Suprapubic skin (tissue), 4 donors: ENCODE results near the gene SIGLECL1. TPM values are rescaled to one million over a fixed set of nuclear protein-coding genes. Genes with fewer than 3 reads are reported as not detected.

Experiments used
- DNase-seq, 2 donors: peaks; one replicate each; pipeline ENCODE4 v3.0.0-alpha.2; 2019; ENCODE audit warnings: low spot score in 2 of 2
- H3K27ac ChIP-seq: fragments of 200-600 bp; sonication (generic); one replicate; pipeline ENCODE4 v1.5.1; 2019
- H3K27me3 ChIP-seq: fragments of 200-600 bp; sonication (generic); one replicate; pipeline ENCODE4 v1.5.1; 2019
- H3K36me3 ChIP-seq: fragments of 200-600 bp; sonication (generic); one replicate; pipeline ENCODE4 v1.5.1; 2019
- H3K4me1 ChIP-seq: fragments of 200-600 bp; sonication (generic); one replicate; pipeline ENCODE4 v1.5.1; 2019
- H3K4me3 ChIP-seq: fragments of 200-600 bp; sonication (generic); one replicate; pipeline ENCODE4 v1.5.1; 2019; ENCODE audit warnings: mild to moderate bottlenecking
- H3K9me3 ChIP-seq: fragments of 200-600 bp; sonication (generic); one replicate; pipeline ENCODE4 v1.5.1; 2019
- EP300 ChIP-seq: sonication (generic); formaldehyde crosslinking; IDR thresholded peaks from one replicate; pipeline ENCODE4 v1.6.1; 2017; ENCODE audit warnings: antibody characterized with exemption
- POLR2A ChIP-seq, 2 donors: fragments of 450-650 bp; IDR thresholded peaks; one replicate each; pipeline ENCODE4 v1.6.1; 2017; ENCODE audit warnings: antibody characterized with exemption in 2 of 2, mild to moderate bottlenecking in 2 of 2, moderate library complexity in 2 of 2
- POLR2AphosphoS5 ChIP-seq, 3 donors: sonication (generic); formaldehyde crosslinking; IDR thresholded peaks; one replicate each; pipeline ENCODE4 v1.6.1; 2017; ENCODE audit warnings: antibody characterized with exemption in 3 of 3
- WGBS: methylation state at CpG from one replicate; pipeline ENCODE4 v1.1.5; 2018; 5-methylcytosine and 5-hydroxymethylcytosine counted together
- total RNA-seq, 4 donors: library from RNA; depleted of rRNA; stranded (reverse); fragments of >200 nt; gene quantifications; one replicate each; pipeline ENCODE4 v1.1.0, GENCODE V29; 2016
- TF ChIP-seq, protein P1 (sequence below), 2 donors: fragments of 200-600 bp in 1 of 2; fragments of 450-650 bp in 1 of 2; sonication (generic) in 1 of 2; IDR thresholded peaks; one replicate each; pipeline ENCODE4 v1.5.1; 2016 to 2019; ENCODE audit warnings: antibody characterized with exemption in 2 of 2, mild to moderate bottlenecking in 1 of 2, moderate library complexity in 1 of 2

The SIGLECL1 gene
- not detected for total RNA-seq

DNA sequence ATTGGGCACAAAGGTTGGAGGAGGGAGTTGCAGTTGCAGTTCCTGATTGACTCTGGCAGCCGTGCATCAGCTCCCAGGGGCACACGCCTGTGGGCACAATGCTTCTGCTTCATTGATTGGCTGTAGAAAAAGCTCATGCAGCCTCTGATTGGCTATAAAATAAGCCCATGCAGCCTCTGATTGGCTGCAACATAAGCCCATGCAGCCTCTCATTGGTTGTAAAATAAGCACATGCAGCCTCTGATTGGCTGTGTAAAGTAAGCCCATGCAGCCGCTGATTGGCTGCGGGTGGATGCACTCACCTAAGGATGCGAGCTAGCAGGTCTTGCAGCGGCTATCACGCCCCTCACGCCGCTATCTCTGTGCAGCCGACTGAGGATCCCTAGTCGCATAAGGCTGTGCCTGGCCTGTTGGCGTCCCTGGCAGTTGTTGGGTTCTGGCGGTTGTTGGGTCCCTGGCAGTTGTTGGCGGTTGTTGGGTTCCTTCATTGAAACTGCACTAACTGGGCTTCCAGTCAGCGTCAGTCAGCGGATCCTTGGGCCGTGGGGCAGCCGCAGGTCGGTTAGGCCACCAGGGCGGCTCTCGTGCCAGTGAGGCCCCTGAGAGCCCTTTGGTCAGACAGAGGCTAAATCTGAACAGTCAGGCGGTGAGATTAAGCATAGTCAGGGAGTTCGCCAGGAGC, at the start of gene SIGLECL1:
Gene SIGLECL1 (plus strand): TSS at position 295 of the 682 bp plus-strand sequence. CDS start 12,993 bp downstream, outside the sequence.
- 87% methylated on average over 17 of the region's 23 CpGs for WGBS

DNA sequence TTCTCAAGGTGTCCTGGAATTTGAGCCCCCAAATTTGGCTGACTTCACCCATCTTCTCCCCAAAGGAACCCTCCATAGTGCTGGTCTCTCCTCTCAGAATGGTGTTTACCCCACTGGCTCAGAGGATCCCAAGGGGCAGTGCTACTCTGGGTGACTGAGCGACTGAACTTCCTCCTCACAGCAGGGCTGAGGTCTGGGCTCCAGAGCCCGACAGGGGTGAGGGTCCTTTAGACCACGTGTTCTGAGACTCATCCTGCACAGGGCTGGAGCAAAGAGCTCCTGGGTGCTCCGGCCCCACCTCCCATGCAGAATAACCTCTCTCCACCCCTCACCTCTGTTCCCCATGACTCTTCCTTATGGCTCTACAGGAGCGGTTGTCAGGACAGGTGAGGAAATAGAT, 49.2 kb upstream of the SIGLECL1 start:
- Histone ChIP-seq H3K4me3 (no peak overlapping the region), H3K27ac (no peak overlapping the region), H3K4me1 (no peaks in the 10 kb centered on the region), H3K9me3 (no peaks in the 10 kb centered on the region), H3K36me3 (no peaks in the 10 kb centered on the region), H3K27me3 (peaks cover 32% of the 10 kb centered on the region)
- TF ChIP-seq POLR2A (IDR thresholded peaks at IDR 0.05) (no peak), EP300 (no peak), POLR2AphosphoS5 (IDR thresholded peaks at IDR 0.05) (no peak)
- TF ChIP-seq, protein P1, sequence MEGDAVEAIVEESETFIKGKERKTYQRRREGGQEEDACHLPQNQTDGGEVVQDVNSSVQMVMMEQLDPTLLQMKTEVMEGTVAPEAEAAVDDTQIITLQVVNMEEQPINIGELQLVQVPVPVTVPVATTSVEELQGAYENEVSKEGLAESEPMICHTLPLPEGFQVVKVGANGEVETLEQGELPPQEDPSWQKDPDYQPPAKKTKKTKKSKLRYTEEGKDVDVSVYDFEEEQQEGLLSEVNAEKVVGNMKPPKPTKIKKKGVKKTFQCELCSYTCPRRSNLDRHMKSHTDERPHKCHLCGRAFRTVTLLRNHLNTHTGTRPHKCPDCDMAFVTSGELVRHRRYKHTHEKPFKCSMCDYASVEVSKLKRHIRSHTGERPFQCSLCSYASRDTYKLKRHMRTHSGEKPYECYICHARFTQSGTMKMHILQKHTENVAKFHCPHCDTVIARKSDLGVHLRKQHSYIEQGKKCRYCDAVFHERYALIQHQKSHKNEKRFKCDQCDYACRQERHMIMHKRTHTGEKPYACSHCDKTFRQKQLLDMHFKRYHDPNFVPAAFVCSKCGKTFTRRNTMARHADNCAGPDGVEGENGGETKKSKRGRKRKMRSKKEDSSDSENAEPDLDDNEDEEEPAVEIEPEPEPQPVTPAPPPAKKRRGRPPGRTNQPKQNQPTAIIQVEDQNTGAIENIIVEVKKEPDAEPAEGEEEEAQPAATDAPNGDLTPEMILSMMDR (IDR thresholded peaks at IDR 0.05) = no peak
- WGBS = 55% methylated on average over 5 of the region's 5 CpGs
- DNase-seq = no peak

More for the DNA sequence above, at the start of gene SIGLECL1:
- H3K27ac ChIP-seq = no peak within 1 kb of the TSS
- no peak for DNase-seq
- H3K4me1 ChIP-seq = no peaks in the 10 kb centered on the region
- H3K4me3 ChIP-seq = no peak within 1 kb of the TSS
- no peaks in the 10 kb centered on the region for H3K36me3 ChIP-seq
- TF ChIP-seq POLR2AphosphoS5 (IDR thresholded peaks at IDR 0.05) (no peak), POLR2A (IDR thresholded peaks at IDR 0.05) (no peak), EP300 (no peak)
- TF ChIP-seq, protein P1 (IDR thresholded peaks at IDR 0.05) = no peak
- no peaks in the 10 kb centered on the region for H3K27me3 ChIP-seq
- no peaks in the 10 kb centered on the region for H3K9me3 ChIP-seq

DNA sequence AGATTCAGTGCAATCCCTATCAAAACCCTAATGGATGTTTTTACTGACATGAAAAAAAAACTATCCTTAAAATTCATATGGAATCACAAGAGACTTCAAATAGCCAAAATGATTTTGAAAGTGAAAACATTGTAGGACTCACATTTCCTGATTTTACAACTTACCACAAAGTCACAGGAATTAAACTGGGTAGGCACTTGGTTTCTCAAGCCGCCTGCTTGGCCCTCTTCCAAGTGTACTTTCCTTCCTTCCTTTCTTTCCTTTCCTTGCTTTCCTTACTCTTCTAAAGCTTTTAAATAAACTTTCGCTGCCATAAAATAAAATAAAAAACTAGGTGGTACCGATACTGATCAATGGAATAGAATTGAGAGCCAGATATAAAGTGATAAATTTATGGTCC, 47.0 kb upstream of the SIGLECL1 start:
- no peaks in the 10 kb centered on the region for H3K9me3 ChIP-seq
- TF ChIP-seq POLR2A (IDR thresholded peaks at IDR 0.05) = no peak
- no peak for TF ChIP-seq EP300
- TF ChIP-seq, protein P1 (IDR thresholded peaks at IDR 0.05) = no peak
- no peak for TF ChIP-seq POLR2AphosphoS5 (IDR thresholded peaks at IDR 0.05)
- 61% methylated on average over 3 of the region's 3 CpGs for WGBS
- DNase-seq = no peak
- H3K27ac ChIP-seq = no peak overlapping the region
- no peaks in the 10 kb centered on the region for H3K36me3 ChIP-seq
- no peaks in the 10 kb centered on the region for H3K4me1 ChIP-seq
- H3K27me3 ChIP-seq = peaks cover 26% of the 10 kb centered on the region
- H3K4me3 ChIP-seq = no peak overlapping the region

DNA sequence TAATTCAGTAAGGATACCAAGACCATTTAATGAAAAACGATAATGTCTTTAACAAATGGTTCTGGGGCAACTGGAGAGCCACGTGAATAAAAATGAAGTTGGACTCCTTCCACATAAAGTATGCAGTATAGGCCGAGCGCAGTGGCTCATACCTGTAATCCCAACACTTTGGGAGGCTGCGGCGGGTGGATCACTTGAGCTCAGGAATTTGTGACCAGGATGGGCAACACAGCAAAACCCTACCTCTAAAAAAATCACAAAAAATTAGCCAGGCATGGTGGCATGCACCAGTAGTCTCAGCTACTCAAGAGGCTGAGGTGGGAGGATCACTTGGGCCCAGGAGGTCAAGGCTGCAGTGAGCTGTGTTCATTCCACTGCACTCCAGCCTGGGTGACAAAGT, 46.6 kb upstream of the SIGLECL1 start:
- H3K36me3 ChIP-seq = no peaks in the 10 kb centered on the region
- no peak for TF ChIP-seq POLR2A (IDR thresholded peaks at IDR 0.05)
- TF ChIP-seq, protein P1 (IDR thresholded peaks at IDR 0.05) = no peak
- TF ChIP-seq POLR2AphosphoS5 (IDR thresholded peaks at IDR 0.05) = no peak
- TF ChIP-seq EP300 = no peak
- WGBS = 73% methylated on average over 6 of the region's 6 CpGs
- H3K4me1 ChIP-seq = no peaks in the 10 kb centered on the region
- no peak overlapping the region for H3K4me3 ChIP-seq
- no peaks in the 10 kb centered on the region for H3K9me3 ChIP-seq
- no peak for DNase-seq
- H3K27ac ChIP-seq = no peak overlapping the region
- peaks cover 22% of the 10 kb centered on the region for H3K27me3 ChIP-seq

DNA sequence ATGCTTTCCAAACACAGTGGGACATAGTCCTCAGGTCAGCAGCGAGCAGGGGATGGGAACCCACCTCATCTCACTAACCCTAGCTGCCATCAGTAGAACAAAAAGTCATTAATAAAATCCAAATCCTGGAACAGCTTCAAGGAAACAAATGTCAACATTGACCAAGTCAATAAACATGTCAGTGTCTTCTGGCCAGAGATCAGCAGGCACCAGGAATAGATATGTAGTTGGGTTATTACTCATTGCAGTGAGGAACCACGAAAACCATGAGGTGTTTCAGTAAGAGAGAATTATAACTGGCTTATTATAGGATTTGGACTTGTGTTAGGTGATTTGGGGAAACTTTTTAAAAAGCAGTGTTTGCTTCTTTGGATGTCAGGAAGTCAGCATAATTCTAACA, 43.1 kb upstream of the SIGLECL1 start:
- H3K27me3 ChIP-seq = no peaks in the 10 kb centered on the region
- DNase-seq = no peak
- H3K36me3 ChIP-seq = no peaks in the 10 kb centered on the region
- no peaks in the 10 kb centered on the region for H3K9me3 ChIP-seq
- H3K27ac ChIP-seq = no peak overlapping the region
- TF ChIP-seq EP300 = no peak
- no peak for TF ChIP-seq POLR2AphosphoS5 (IDR thresholded peaks at IDR 0.05)
- TF ChIP-seq POLR2A (IDR thresholded peaks at IDR 0.05) = no peak
- TF ChIP-seq, protein P1 (IDR thresholded peaks at IDR 0.05) = no peak
- H3K4me1 ChIP-seq = peaks cover 2% of the 10 kb centered on the region
- H3K4me3 ChIP-seq = no peak overlapping the region
- WGBS = 71% methylated on average over 2 of the region's 2 CpGs
